NCI-H2107 treated with DMSO at 0.1 percent for 48 hours (cell line): ENCODE results near the gene CSHL1.

Experiments
- DNase-seq: peaks from one replicate; lab custom pipeline; 2025; ENCODE audit not compliant: unreplicated experiment; lab: John Stamatoyannopoulos, UW

Gene CSHL1

DNA sequence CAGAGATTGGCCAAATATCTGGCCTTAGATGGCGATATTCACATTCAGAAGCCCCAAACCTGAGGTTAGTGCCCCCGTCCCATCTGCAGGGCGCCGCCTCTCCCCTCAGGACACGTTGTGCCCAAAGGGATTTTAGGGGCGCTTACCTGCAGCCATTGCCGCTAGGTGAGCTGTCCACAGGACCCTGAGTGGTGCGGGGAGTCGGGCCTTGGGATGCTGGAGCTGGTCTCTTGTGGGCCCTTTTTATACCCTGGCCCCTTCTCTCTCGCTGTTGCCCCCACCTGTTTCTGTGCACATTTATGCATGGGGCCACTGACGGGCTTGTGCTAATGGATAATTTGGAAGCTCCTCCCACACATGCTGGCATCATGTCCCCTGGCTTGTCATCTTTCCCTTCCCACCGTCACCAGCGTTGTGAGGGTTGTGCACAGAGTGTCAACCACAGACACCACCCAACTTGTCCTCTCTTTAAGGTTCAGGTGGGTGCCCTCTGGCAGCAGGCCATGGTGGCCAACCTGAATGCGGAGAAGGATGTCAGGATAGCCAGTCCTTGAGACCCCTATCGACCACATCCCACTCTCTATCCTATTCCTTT is at the start of gene CSHL1:
Gene CSHL1, minus strand, starts transcription at position 218 of the 595 bp plus-strand sequence. Its CDS starts 62 bp downstream, at position 156.
- DNase-seq = no peak

DNA sequence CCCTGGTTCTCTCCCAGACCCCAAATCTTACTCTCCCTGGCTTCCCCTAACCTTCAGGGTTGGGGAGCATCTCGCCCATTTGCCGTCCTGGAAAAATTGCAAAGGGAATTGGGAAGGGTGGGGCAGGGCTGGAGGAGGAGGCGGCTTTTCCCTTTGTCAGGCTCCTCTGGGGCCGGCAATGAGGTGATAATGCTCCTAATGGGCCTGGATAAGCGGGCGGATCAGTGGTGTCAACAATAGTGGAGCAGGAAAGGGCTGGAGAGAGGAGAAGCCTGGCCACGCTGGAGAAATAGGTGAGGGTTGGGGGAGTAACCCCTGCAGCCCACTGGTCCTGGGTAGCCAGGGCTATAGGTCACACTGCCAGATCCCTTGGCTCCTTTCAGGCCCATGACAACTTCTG is 49.4 kb upstream of the CSHL1 start:
- DNase-seq = no peak

- DNase-seq = no peak
Measured at GRCh38 chr17:63960006-63960405, 48.9 kb upstream of the CSHL1 start.

GRCh38 chr17:63956296-63956920 is 45.4 kb upstream of the CSHL1 start:
- DNase-seq = no peak

GRCh38 chr17:63955791-63956190 is 44.7 kb upstream of the CSHL1 start:
- DNase-seq = no peak

DNA sequence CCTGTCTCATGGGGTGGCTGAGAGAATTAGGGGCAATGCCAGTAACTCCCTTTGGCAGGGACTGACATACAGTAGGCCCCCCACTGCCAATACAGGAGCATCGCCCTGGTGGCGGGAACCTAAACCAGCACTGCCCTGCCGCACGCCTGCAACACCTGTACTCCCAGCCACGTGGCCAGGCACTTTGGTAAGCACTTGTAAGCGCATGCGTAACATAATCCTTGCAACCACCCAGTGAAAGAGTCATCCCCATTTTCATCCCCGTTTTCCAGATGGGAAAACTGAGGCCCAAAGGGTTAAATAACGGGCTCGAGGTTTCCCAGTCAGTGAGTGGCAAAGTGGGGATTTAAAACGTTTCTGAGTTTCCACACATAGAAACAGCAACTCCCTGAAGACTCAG is 44.2 kb upstream of the CSHL1 start:
- no peak for DNase-seq

DNA sequence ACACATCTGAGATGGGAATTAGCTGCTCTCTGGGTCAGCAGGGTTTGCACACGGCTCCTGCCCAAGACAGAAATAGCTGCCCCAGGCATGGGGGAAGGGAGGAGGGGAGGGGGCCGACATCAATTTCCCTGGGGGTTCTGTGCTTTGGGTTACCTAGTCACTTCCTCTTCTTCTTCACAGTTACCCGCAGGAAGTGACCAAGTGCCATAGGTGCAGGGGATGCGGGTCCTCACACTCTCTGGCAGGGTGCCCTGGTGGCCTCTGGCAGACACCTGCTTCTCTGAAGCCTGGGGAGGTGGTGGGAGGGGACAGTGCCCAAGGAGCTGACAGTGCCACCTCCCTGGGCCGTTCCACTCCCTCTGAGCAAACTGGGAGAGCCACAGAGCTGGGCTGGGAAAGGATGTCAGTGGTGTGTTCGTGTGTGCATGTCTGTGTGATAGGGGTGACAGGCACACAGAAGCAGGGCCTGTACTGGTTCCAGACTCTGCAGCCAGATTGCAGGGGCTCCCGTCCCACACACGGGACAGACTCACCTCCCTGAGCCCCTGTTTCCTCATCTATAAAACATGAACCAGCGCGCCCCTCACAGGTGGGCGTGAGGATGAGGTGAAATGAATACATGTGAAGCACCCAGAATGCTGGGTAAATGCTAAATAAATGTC is 43.5 kb upstream of the CSHL1 start:
- DNase-seq = no peak

GRCh38 chr17:63950940-63951907 is 40.2 kb upstream of the CSHL1 start:
- no peak for DNase-seq

DNA sequence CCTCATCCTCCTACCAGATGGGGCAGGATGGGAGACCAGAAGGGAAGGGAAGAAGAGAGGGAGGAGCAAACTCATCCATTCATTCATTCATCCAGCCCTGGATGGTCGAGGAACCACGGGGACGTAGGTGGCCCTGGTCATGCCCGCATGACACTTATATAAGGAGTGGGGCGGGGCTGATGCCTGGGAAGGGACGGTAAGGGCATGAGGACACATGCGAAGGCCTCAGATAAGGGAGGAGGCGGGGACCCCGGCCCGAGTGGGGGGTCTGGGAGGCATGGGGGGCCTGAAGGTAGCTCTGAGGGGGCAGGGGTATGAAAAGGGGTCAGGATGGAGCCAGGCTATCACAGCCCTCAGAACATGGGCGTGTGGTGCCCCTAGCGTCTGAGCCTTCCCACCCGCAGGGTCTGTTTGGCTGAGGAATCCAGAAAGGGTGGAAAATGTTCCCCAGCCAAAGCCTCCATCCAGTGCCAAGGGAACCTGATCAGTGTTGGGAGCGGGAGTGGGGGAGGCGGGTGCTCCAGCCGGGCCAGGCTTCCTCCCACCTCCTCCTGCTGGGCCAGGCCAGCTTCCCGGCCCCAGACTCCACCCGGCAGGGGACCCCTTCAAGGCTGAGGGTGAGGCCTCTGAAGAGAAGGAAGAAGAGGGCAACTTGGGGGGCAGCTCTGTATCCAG is 38.7 kb upstream of the CSHL1 start:
- DNase-seq = no peak

- no peak for DNase-seq
Measured at GRCh38 chr17:63948521-63948920, 37.5 kb upstream of the CSHL1 start.

GRCh38 chr17:63947711-63948330 is 36.8 kb upstream of the CSHL1 start:
- DNase-seq = no peak

GRCh38 chr17:63946440-63947363 is 35.6 kb upstream of the CSHL1 start:
- no peak for DNase-seq

- no peak for DNase-seq
Measured at GRCh38 chr17:63945784-63946439, 34.9 kb upstream of the CSHL1 start.

DNA sequence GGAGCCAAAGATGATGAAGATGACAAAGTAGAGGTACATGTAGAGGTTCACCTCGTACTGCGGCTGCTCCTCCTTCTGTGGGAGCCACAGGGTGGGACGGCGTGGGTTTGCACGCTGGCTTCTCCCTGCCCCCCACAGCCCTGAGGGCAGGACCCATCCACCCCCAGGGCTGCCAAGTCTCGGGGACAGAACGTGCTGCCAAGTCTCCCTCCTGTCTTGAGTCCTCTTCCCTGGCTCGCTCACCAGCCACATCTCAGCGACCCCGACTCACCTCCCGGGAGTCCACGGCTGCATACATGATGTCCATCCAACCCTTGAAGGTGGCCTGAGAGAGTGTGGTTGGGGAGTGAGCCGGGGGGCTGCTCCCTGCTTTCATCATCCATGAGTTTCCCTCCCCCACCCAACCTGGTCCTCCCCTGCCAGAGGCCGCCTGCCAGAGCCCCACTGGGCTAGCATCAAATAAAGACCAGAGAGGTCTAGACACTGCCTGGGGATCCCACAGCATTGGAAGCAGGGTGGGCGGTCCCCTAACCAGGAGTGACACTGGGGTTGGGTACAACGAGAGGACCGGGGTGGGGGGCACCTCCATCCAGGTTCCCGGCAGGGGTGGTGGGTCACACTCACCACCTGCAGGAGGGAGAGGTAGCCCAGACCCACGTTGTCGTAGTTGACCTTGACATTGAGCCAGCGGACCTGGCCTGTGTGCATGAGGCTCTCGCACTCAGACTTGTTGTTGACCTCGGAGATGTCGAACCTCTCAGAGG is 33.9 kb upstream of the CSHL1 start:
- no peak for DNase-seq

DNA sequence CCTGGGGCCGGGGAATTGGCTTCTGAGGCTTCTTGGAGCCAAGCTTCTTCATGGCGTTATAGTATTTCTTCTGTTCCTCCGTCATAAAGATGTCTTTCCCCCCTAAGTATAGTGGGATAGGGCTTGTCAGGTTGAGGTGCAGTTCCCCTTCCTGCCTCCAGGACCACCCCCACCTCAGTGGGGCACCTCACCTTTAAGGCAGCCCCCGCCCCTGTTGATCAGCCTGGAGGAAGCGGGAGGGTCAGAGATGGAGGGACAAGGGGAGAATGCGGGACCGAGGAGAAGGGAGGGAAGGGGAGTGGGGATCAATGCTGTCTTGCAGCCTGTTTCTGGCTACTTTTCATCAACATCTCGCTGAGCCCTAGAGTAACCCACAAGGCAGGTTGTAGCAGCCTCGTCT is 32.7 kb upstream of the CSHL1 start:
- DNase-seq = no peak

- DNase-seq = no peak
Measured at GRCh38 chr17:63942309-63942985, 31.4 kb upstream of the CSHL1 start.

GRCh38 chr17:63941751-63942150 is 30.7 kb upstream of the CSHL1 start:
- DNase-seq = no peak

GRCh38 chr17:63941162-63941561 is 30.1 kb upstream of the CSHL1 start:
- DNase-seq = no peak
